PC-3 (cell line): ENCODE results near the gene CSPG4.

ENCODE experiments used
- CTCF ChIP-seq: fragments of 300-600 bp; sonication (generic); conservative IDR thresholded peaks from 2 replicates; pipeline ENCODE4 v1.5.1; 2017; ENCODE audit warnings: antibody characterized with exemption, low read depth, mild to moderate bottlenecking, low read length
- EZH2 ChIP-seq: fragments of 300-600 bp; sonication (generic); IDR thresholded peaks from one replicate; pipeline ENCODE4 v1.6.1; 2017; ENCODE audit warnings: antibody characterized with exemption, mild to moderate bottlenecking, low read length; ENCODE audit not compliant: unreplicated experiment
- EZH2phosphoT487 ChIP-seq: fragments of 300-600 bp; sonication (generic); IDR thresholded peaks from 2 replicates; pipeline ENCODE4 v1.6.1; 2018; ENCODE audit warnings: mild to moderate bottlenecking, antibody characterized with exemption, low read length, borderline replicate concordance

DNA sequence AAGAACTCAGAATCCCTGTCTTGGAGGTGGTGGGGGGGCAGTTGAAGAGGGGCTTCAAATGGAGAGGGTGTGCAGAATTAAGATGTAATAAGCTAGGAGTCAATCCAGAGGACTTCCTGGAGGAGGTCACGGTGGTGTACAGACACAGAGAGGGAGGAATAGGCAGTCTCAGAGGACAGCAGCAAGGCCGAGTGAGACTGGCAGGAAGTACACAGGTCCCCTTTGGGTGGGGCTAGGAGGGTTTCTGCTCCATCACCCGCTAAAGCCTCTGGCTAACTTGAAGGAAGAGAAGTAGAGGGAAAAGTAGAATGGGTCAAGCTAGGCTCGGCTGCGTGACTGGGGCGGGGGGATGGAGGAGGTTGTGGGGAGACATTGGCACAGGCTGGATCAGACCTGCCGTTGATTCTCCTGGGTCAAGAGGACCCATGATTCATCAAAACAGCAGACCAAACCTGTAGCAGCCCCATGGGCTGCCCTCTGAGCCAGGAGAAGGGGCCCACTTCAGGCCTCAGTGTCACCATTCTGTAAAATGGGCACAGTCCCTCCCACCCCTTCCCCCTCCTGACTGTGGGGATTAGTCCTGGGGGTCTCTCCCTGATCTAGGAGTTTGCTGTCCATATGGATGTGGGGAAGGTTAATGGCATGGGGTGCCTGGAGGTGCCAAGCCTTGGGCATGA is 16.9 kb downstream of the CSPG4 start:
- TF ChIP-seq CTCF (no peak), EZH2 (no peak), EZH2phosphoT487 (no peak)
